ENCODE data around the gene C16orf46.

DNA sequence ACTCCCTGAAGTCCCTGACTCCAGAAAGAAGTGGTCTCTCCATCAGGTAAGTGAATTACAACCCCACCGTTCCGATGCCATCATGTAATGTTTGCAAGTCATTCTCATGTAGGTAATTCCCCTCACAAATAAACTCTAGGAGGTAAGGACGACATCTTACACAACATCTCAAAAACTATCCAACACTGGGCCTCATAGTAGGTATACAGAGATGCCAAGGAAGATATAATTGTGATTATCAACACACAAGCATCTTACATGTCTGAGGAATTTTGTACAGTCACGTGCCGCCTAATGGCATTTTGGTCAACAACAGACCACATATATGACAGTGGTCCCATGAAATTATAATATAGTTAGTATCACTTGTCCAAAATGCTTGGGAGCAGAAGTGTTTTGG, 11.8 kb upstream of the C16orf46 start:
- TF ChIP-seq CTCF (IDR thresholded peaks at IDR 0.05; ENCODE audit: insufficient read depth, low read length, poor library complexity, severe bottlenecking) (no peak), EZH2phosphoT487 (conservative IDR thresholded peaks at IDR 0.05; ENCODE audit: low read length) (no peak)
